Measurements from ENCODE around the gene OR12D3.
"Not testable (repeated sequence)": the region's sequence is repeated elsewhere in the genome, so short reads cannot be mapped to it uniquely, and the experiment has no call there.

OR12D3 gene

GRCh38 chr6:29395331-29395730, 20.2 kb upstream of the OR12D3 start, which contains the start of gene OR12D2:
TSS of gene OR12D2 (plus strand) at chr6:29395631. CDS start at chr6:29396700, 1,069 bp downstream.
- no peak for TF ChIP-seq CTCF (IDR thresholded peaks at IDR 0.05; ENCODE audit: borderline replicate concordance, insufficient read depth, low read depth, low read length)
- no peak within 1 kb of the TSS for H3K4me3 ChIP-seq (ENCODE audit: low read depth, low read length)

GRCh38 chr6:29388533-29388932, 13.4 kb upstream of the OR12D3 start:
- no peak overlapping the region for H3K4me3 ChIP-seq (ENCODE audit: low read depth, low read length)
- no peak for TF ChIP-seq CTCF (IDR thresholded peaks at IDR 0.05; ENCODE audit: borderline replicate concordance, insufficient read depth, low read depth, low read length)

GRCh38 chr6:29376003-29376402, 912 bp upstream of the OR12D3 start:
- H3K4me3 ChIP-seq (ENCODE audit: low read depth, low read length) = no peak overlapping the region
- TF ChIP-seq CTCF (IDR thresholded peaks at IDR 0.05; ENCODE audit: borderline replicate concordance, insufficient read depth, low read depth, low read length) = no peak

- no peak for TF ChIP-seq CTCF (IDR thresholded peaks at IDR 0.05; ENCODE audit: borderline replicate concordance, insufficient read depth, low read depth, low read length)
- H3K4me3 ChIP-seq (ENCODE audit: low read depth, low read length) = no peak within 1 kb of the TSS
Observed at GRCh38 chr6:29368765-29369164, 6.3 kb downstream of the OR12D3 start, which contains the start of gene OR5V1. TSS of gene OR5V1 (minus strand) at chr6:29368865. CDS start at chr6:29356195, 12,670 bp downstream.

- TF ChIP-seq CTCF (IDR thresholded peaks at IDR 0.05; ENCODE audit: borderline replicate concordance, insufficient read depth, low read depth, low read length) = no peak
Observed at GRCh38 chr6:29355603-29356002, 19.5 kb downstream of the OR12D3 start.

GRCh38 chr6:29354980-29355379, 20.1 kb downstream of the OR12D3 start:
- no peak for TF ChIP-seq CTCF (IDR thresholded peaks at IDR 0.05; ENCODE audit: borderline replicate concordance, insufficient read depth, low read depth, low read length)
- H3K4me3 ChIP-seq (ENCODE audit: low read depth, low read length) = no peak overlapping the region

More at GRCh38 chr6:29355603-29356002, 19.5 kb downstream of the OR12D3 start:
- H3K4me3 ChIP-seq (ENCODE audit: low read depth, low read length) = no peak overlapping the region

GRCh38 chr6:29349348-29349747, 25.7 kb downstream of the OR12D3 start:
- not testable (repeated sequence) for H3K4me3 ChIP-seq (ENCODE audit: low read depth, low read length)

GRCh38 chr6:29345380-29345779, 29.7 kb downstream of the OR12D3 start:
- no peak overlapping the region for H3K4me3 ChIP-seq (ENCODE audit: low read depth, low read length)
- TF ChIP-seq CTCF (IDR thresholded peaks at IDR 0.05; ENCODE audit: borderline replicate concordance, insufficient read depth, low read depth, low read length) = no peak

All from GM12875 (cell line).